Psoas muscle (tissue), 8 donors: ENCODE measurements around the gene CFAP46. TPM values are rescaled to one million over a fixed set of nuclear protein-coding genes. Genes with fewer than 3 reads are reported as not detected.
"Not testable (repeated sequence)": the region's sequence is repeated elsewhere in the genome, so short reads cannot be mapped to it uniquely, and the experiment has no call there.

Experiments
- ATAC-seq, 4 donors: fragments of 200-7000 bp; cut with Tn5 transposase; one replicate each; pipeline ENCODE4 v1.9.1; 2020; ENCODE audit warnings: moderate library complexity in 3 of 4, mild to moderate bottlenecking in 2 of 4
- DNase-seq, 2 donors: peaks; one replicate each; pipeline ENCODE4 v3.0.0-alpha.2; 2020
- H3K27ac ChIP-seq: fragments of 200-600 bp; one replicate; pipeline ENCODE4 v1.8.0; 2022
- H3K27me3 ChIP-seq, 3 donors: fragments of 200-600 bp in 1 of 3; one replicate each; pipeline versions ENCODE4 v1.6.1 to v1.8.0; 2013 to 2022; ENCODE audit warnings: low read length in 2 of 3, mild to moderate bottlenecking in 2 of 3, moderate library complexity in 1 of 3; ENCODE audit not compliant: insufficient read depth in 3 of 3
- H3K36me3 ChIP-seq, 2 donors: fragments of 200-600 bp in 1 of 2; one replicate each; pipeline versions ENCODE4 v1.6.1 to v1.8.0; 2013 to 2022; ENCODE audit warnings: low read depth in 1 of 2, mild to moderate bottlenecking in 1 of 2, moderate library complexity in 1 of 2; ENCODE audit not compliant: insufficient read depth in 1 of 2
- H3K4me1 ChIP-seq: fragments of 200-600 bp; one replicate; pipeline ENCODE4 v1.8.0; 2022
- H3K4me3 ChIP-seq: fragments of 200-600 bp; one replicate; pipeline ENCODE4 v1.8.0; 2022; ENCODE audit warnings: mild to moderate bottlenecking
- H3K9me3 ChIP-seq: fragments of 200-600 bp; one replicate; pipeline ENCODE4 v1.8.0; 2022
- CTCF ChIP-seq: fragments of 200-600 bp; IDR thresholded peaks from one replicate; pipeline ENCODE4 v1.8.0; 2022; ENCODE audit warnings: antibody characterized with exemption
- WGBS, 3 donors: extraction: QIAGEN DNeasy Blood & Tissue Kit; methylation state at CpG; one replicate each; pipeline versions ENCODE4 v1.1.6 to v1.1.7; 2013; 5-methylcytosine and 5-hydroxymethylcytosine counted together
- intact Hi-C, 2 donors: fragments of 100-400 bp; cut with DNase I; formaldehyde crosslinking; loops; one replicate each; pipeline versions ENCODE4 v1.11.0 to v1.14.2; 2022
- polyA plus RNA-seq, 3 donors: library from polyadenylated mRNA; stranded (reverse); fragments of 200-250 nt; gene quantifications; one replicate each; pipeline ENCODE4 v1.2.3, GENCODE V29; 2013
- total RNA-seq, 4 donors: library from RNA; stranded (reverse); fragmentation: NEBNext Ultra II Directional in 2 of 4; extraction: Animal tissue kit (Norgen Biotek cat#: 25700) in 2 of 4; gene quantifications; one replicate each; pipeline versions ENCODE4 v1.2.1 to v1.2.4, GENCODE V29; 2021 to 2023
- donor health status: healthy with polysubstance abuse.
- donor health status: DM: no; HTN: no; CAD: no; lungs with moderate emphysema.
- donor health status: Bipolar disorder and iron deficiency.
- donor health status: healthy.
- donor health status: DM: yes; HTN: yes; CAD: no.
- donor health status: DM: no; HTN: no; CAD: no.
- donor health status: DM: no; HTN: no; CAD: no.
- donor health status: DM: yes; HTN: yes; CAD: no.

CFAP46 gene
- total and polyA plus RNA-seq, 7 donors: 3.9 to 25.4 (median 13.8) TPM

- Histone ChIP-seq H3K4me3 (no peak overlapping the region), H3K27me3 (peaks cover 0 to 12% (median 7%) of the 10 kb centered on the region in 3 donors), H3K9me3 (no peaks in the 10 kb centered on the region), H3K27ac (no peak overlapping the region), H3K4me1 (no peaks in the 10 kb centered on the region), H3K36me3 (no peaks in the 10 kb centered on the region)
- ATAC-seq (no peak), DNase-seq (peak in 1 of 2 donors; percentile 7)
- intact Hi-C loops: no loop called here
- no peak for TF ChIP-seq CTCF
- WGBS, 3 donors: 71 to 78% (median 76%) methylated on average over 11 of the region's 11 CpGs
These were observed 142.5 kb downstream of the CFAP46 start for GRCh38 chr10:132799865-132800264.

GRCh38 chr10:132798876-132799275 is 143.5 kb downstream of the CFAP46 start:
- H3K9me3 ChIP-seq: no peaks in the 10 kb centered on the region
- peaks cover 0 to 18% (median 8%) of the 10 kb centered on the region in 3 donors for H3K27me3 ChIP-seq
- H3K36me3 ChIP-seq: no peaks in the 10 kb centered on the region
- H3K4me3 ChIP-seq: no peak overlapping the region
- H3K4me1 ChIP-seq: no peaks in the 10 kb centered on the region
- no peak for TF ChIP-seq CTCF
- ATAC-seq (no peak), DNase-seq (peak in 1 of 2 donors; percentile 4)
- 87 to 94% (median 91%) methylated on average over 15 of the region's 15 CpGs for WGBS, 3 donors
- H3K27ac ChIP-seq: no peak overlapping the region
- intact Hi-C loops: no loop called here

- TF ChIP-seq CTCF: no peak
- Histone ChIP-seq H3K4me1 (no peaks in the 10 kb centered on the region), H3K9me3 (no peaks in the 10 kb centered on the region), H3K27me3 (peaks cover 0 to 20% (median 8%) of the 10 kb centered on the region in 3 donors), H3K36me3 (no peaks in the 10 kb centered on the region), H3K27ac (no peak overlapping the region), H3K4me3 (no peak overlapping the region)
- 86 to 89% (median 88%) methylated on average over 21 of the region's 21 CpGs for WGBS, 3 donors
- intact Hi-C loops: no loop called here
- DNase-seq (peak in 1 of 2 donors; percentile 5), ATAC-seq (no peak)
These were observed 144.0 kb downstream of the CFAP46 start for GRCh38 chr10:132798403-132798802.

- intact Hi-C loops, ATAC-seq, H3K27ac ChIP-seq, H3K4me3 ChIP-seq, H3K36me3 ChIP-seq, H3K4me1 ChIP-seq, H3K9me3 ChIP-seq: not testable (repeated sequence)
- H3K27me3 ChIP-seq: peaks cover 0 to 25% (median 8%) of the 10 kb centered on the region in 3 donors
- DNase-seq: peak in 1 of 2 donors; percentile 3
- WGBS, 3 donors: 92 to 93% (median 92%) methylated on average over 21 to 31 of the region's 32 CpGs
These were observed 144.4 kb downstream of the CFAP46 start for GRCh38 chr10:132797986-132798385.

GRCh38 chr10:132796846-132797245 is 145.5 kb downstream of the CFAP46 start:
- TF ChIP-seq CTCF: no peak
- no peak overlapping the region for H3K27ac ChIP-seq
- H3K27me3 ChIP-seq: peaks cover 0 to 29% (median 9%) of the 10 kb centered on the region in 3 donors
- no peaks in the 10 kb centered on the region for H3K9me3 ChIP-seq
- no peak overlapping the region for H3K4me3 ChIP-seq
- intact Hi-C loops: no loop called here
- H3K36me3 ChIP-seq: no peaks in the 10 kb centered on the region
- H3K4me1 ChIP-seq: no peaks in the 10 kb centered on the region
- ATAC-seq (no peak), DNase-seq (peak in 1 of 2 donors; percentile 1)
- WGBS, 3 donors: 78 to 80% (median 79%) methylated on average over 21 of the region's 21 CpGs
